OCI-LY7 (cell line): ENCODE results near the gene TPCN2. TPM values are rescaled to one million over a fixed set of nuclear protein-coding genes. Genes with fewer than 3 reads are reported as not detected.

Source experiments
- BruUV-seq: library from RNA; stranded (reverse); fragments of 400-500 nt; replicated peaks from 2 replicates; lab custom pipeline; 2021; lab: Mats Ljungman, UMichigan
- CTCF ChIA-PET: fragments of 300-600 bp; sonication (Branson Sonifier 250); formaldehyde crosslinking; loops from one replicate; lab custom pipeline; 2022; ENCODE audit warnings: antibody characterized with exemption; ENCODE audit not compliant: unreplicated experiment; lab: Charles Lee
- POLR2A ChIA-PET: fragments of 300-600 bp; sonication (Branson Sonifier 250); formaldehyde crosslinking; loops from one replicate; lab custom pipeline; 2022; ENCODE audit warnings: antibody characterized with exemption; lab: Charles Lee
- DNase-seq: peaks from one replicate; pipeline ENCODE4 v3.0.0-alpha.2; 2015; ENCODE audit warnings: low spot score
- H2AFZ ChIP-seq: fragments of 200-600 bp; sonication (generic), shearing (Covaris generic); 2 replicates; pipeline ENCODE4 v1.6.1; 2014; ENCODE audit warnings: mild to moderate bottlenecking, antibody characterized with exemption, low read length, moderate library complexity
- H3K27ac ChIP-seq: fragments of 200-600 bp; sonication (generic); 2 replicates; pipeline ENCODE4 v1.5.1; 2014; ENCODE audit warnings: mixed run types, low read depth, mild to moderate bottlenecking, moderate library complexity, low read length, inconsistent platforms; ENCODE audit not compliant: poor library complexity, severe bottlenecking
- H3K36me3 ChIP-seq: fragments of 200-600 bp; sonication (generic); 2 replicates; pipeline ENCODE4 v1.6.1; 2014; ENCODE audit warnings: mild to moderate bottlenecking, antibody characterized with exemption, low read length, moderate library complexity, mixed read lengths; ENCODE audit not compliant: insufficient read depth
- H3K4me1 ChIP-seq: fragments of 200-600 bp; sonication (generic); 2 replicates; pipeline ENCODE4 v1.5.1; 2014; ENCODE audit warnings: mild to moderate bottlenecking, low read length; ENCODE audit not compliant: insufficient read depth, poor library complexity, severe bottlenecking
- H3K4me2 ChIP-seq: fragments of 200-600 bp; sonication (generic); 2 replicates; pipeline ENCODE4 v1.6.1; 2014; ENCODE audit warnings: mild to moderate bottlenecking, low read length
- H3K4me3 ChIP-seq: fragments of 200-600 bp; sonication (generic); 2 replicates; pipeline ENCODE4 v1.5.1; 2014; ENCODE audit warnings: mild to moderate bottlenecking, low read depth, low read length; ENCODE audit not compliant: poor library complexity, severe bottlenecking
- H3K79me2 ChIP-seq: fragments of 200-600 bp; sonication (generic); 2 replicates; pipeline ENCODE4 v1.6.1; 2016; ENCODE audit warnings: low read depth, mild to moderate bottlenecking, low read length, moderate library complexity, mixed read lengths; ENCODE audit not compliant: insufficient read depth
- H3K9me2 ChIP-seq: fragments of 200-600 bp; sonication (generic); 2 replicates; pipeline ENCODE4 v1.6.1; 2016; ENCODE audit warnings: mild to moderate bottlenecking, low read length, mixed read lengths; ENCODE audit not compliant: insufficient read depth
- H3K9me3 ChIP-seq: fragments of 200-600 bp; sonication (generic); 2 replicates; pipeline ENCODE4 v1.6.1; 2014; ENCODE audit warnings: mild to moderate bottlenecking, mixed run types, low read length, mixed read lengths
- H4K20me1 ChIP-seq: fragments of 200-600 bp; sonication (generic); 2 replicates; pipeline ENCODE4 v1.6.1; 2014; ENCODE audit warnings: mild to moderate bottlenecking, antibody characterized with exemption, low read length, moderate library complexity, mixed read lengths; ENCODE audit not compliant: insufficient read depth
- EZH2phosphoT487 ChIP-seq: fragments of 200-600 bp; sonication (generic); IDR thresholded peaks from 2 replicates; pipeline ENCODE4 v1.6.1; 2018; ENCODE audit warnings: low read depth, borderline replicate concordance, mild to moderate bottlenecking, mixed run types, antibody characterized with exemption, low read length, moderate library complexity, mixed read lengths
- intact Hi-C: fragments of 100-400 bp; cut with micrococcal nuclease; formaldehyde crosslinking; loops from one replicate; pipeline ENCODE4 v1.10.0; 2022; ENCODE audit not compliant: unreplicated experiment
- total RNA-seq, 2 experiments: library from RNA; depleted of rRNA in 1 of 2; stranded (reverse); fragments of >200 nt in 1 of 2; shearing (Covaris generic) in 1 of 2; gene quantifications; 2 replicates each; pipeline ENCODE4 v1.2.3, GENCODE V29; 2014 to 2022
- TF ChIP-seq, protein P1 (sequence below): fragments of 200-600 bp; sonication (generic); conservative IDR thresholded peaks from 2 replicates; pipeline ENCODE4 v1.5.1; 2014; ENCODE audit warnings: mild to moderate bottlenecking, antibody characterized with exemption, low read length, moderate library complexity, mixed read lengths

Gene TPCN2
- total RNA-seq, 2 experiments from 2014 or later = 21.5 to 65.2 TPM

DNA sequence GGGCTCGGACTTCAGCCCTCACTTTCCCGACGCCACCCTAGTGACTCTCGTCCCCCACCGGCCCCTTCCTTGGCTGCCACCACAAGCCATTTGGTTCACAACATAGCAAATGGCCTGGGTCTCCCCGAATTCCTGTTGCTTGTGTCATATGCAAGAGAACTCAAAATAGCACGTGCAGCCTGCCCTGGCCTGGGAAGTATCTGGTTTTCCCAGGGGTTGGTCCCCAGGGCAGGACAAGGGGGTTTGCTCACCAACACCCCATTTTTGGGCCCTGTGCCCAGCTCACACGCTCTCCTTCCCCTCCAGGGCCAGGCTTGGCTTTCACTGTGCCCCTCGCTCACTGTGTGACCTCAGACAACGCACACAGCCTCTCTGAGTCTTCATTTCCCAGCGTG is 12.8 kb upstream of the TPCN2 start:
- H3K4me3 ChIP-seq = no peak overlapping the region
- H3K4me1 ChIP-seq = peaks cover 7% of the 10 kb centered on the region
- intact Hi-C loops = no loop called here
- H2AFZ ChIP-seq = no peak overlapping the region
- DNase-seq = no peak
- H3K79me2 ChIP-seq = no peaks in the 10 kb centered on the region
- H3K9me2 ChIP-seq = no peaks in the 10 kb centered on the region
- H3K4me2 ChIP-seq = no peak overlapping the region
- CTCF ChIA-PET = no interaction called here
- H3K36me3 ChIP-seq = no peaks in the 10 kb centered on the region
- no peaks in the 10 kb centered on the region for H4K20me1 ChIP-seq
- no TSS peak for BruUV-seq
- no peak for TF ChIP-seq EZH2phosphoT487
- TF ChIP-seq, protein P1, sequence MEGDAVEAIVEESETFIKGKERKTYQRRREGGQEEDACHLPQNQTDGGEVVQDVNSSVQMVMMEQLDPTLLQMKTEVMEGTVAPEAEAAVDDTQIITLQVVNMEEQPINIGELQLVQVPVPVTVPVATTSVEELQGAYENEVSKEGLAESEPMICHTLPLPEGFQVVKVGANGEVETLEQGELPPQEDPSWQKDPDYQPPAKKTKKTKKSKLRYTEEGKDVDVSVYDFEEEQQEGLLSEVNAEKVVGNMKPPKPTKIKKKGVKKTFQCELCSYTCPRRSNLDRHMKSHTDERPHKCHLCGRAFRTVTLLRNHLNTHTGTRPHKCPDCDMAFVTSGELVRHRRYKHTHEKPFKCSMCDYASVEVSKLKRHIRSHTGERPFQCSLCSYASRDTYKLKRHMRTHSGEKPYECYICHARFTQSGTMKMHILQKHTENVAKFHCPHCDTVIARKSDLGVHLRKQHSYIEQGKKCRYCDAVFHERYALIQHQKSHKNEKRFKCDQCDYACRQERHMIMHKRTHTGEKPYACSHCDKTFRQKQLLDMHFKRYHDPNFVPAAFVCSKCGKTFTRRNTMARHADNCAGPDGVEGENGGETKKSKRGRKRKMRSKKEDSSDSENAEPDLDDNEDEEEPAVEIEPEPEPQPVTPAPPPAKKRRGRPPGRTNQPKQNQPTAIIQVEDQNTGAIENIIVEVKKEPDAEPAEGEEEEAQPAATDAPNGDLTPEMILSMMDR = no peak
- no peak overlapping the region for H3K27ac ChIP-seq
- POLR2A ChIA-PET = interaction anchor here (0.6 kb wide), 1 partner anchor 552 kb away, joined by 3 read pairs; no protein-coding TSS in a partner anchor
- H3K9me3 ChIP-seq = no peaks in the 10 kb centered on the region

DNA sequence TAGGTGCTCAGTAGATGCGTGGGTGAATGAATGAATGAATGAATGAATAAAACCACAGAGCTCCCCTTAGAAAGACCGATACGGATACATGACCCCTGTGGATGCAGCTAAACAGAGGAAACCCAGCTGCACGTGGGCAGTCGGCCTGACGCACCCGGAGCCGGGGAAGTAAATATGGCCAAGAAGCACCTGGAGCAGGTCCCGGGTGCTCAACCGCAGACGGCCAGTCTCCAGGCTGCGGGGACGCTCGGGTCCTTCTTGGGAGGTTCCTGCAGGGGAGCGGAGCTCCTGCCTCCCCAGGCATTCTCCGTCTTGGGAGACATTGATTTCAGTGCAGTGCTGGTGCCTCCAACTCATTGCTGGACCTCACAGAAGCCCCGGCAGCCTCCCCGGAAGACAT is 11.7 kb upstream of the TPCN2 start:
- Histone ChIP-seq H3K9me2 (no peaks in the 10 kb centered on the region), H3K36me3 (no peaks in the 10 kb centered on the region), H3K4me1 (peaks cover 16% of the 10 kb centered on the region), H3K4me3 (no peak overlapping the region), H2AFZ (no peak overlapping the region), H4K20me1 (no peaks in the 10 kb centered on the region), H3K27ac (no peak overlapping the region), H3K4me2 (no peak overlapping the region), H3K9me3 (no peaks in the 10 kb centered on the region), H3K79me2 (no peaks in the 10 kb centered on the region)
- intact Hi-C loops = no loop called here
- no TSS peak for BruUV-seq
- POLR2A ChIA-PET = no interaction called here
- CTCF ChIA-PET = no interaction called here
- no peak for DNase-seq
- TF ChIP-seq EZH2phosphoT487 = no peak
- TF ChIP-seq, protein P1 = no peak

DNA sequence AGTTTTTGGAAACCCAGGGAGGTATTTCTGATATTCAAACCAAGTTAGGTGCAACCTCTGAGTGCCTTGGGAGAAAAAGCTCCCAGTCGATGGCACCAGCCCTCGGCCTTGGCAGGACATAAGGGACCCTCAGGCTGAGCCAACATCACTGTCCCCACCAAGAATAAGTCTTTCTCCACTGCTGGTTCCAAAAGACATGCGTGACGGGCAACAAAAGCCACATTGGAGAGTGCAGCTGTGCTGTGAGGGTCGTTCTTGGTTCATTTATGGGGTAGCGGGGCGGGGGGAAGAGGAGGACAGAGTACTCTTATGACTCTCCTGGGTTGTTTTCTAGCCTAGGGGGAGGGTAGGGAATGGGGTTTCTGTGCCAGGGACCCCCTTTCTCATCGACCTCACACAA is 11.2 kb upstream of the TPCN2 start:
- peaks cover 16% of the 10 kb centered on the region for H3K4me1 ChIP-seq
- DNase-seq = no peak
- ChIA-PET CTCF (no interaction called here), POLR2A (interaction anchor here (0.7 kb wide), 1 partner anchor 1276 kb away, joined by 4 read pairs; no protein-coding TSS in a partner anchor)
- H3K9me2 ChIP-seq = no peaks in the 10 kb centered on the region
- H4K20me1 ChIP-seq = no peaks in the 10 kb centered on the region
- H3K9me3 ChIP-seq = no peaks in the 10 kb centered on the region
- H3K36me3 ChIP-seq = no peaks in the 10 kb centered on the region
- H3K79me2 ChIP-seq = no peaks in the 10 kb centered on the region
- no peak overlapping the region for H3K4me3 ChIP-seq
- intact Hi-C loops = no loop called here
- no TSS peak for BruUV-seq
- no peak overlapping the region for H3K27ac ChIP-seq
- TF ChIP-seq, protein P1 = no peak
- TF ChIP-seq EZH2phosphoT487 = no peak
- H3K4me2 ChIP-seq = no peak overlapping the region
- no peak overlapping the region for H2AFZ ChIP-seq
